OCI-LY7 (cell line): ENCODE data around the gene SLN. TPM values are rescaled to one million over a fixed set of nuclear protein-coding genes. Genes with fewer than 3 reads are reported as not detected.

ENCODE experiments used
- BruUV-seq: library from RNA; stranded (reverse); fragments of 400-500 nt; replicated peaks from 2 replicates; lab custom pipeline; 2021; lab: Mats Ljungman, UMichigan
- CTCF ChIA-PET: fragments of 300-600 bp; sonication (Branson Sonifier 250); formaldehyde crosslinking; loops from one replicate; lab custom pipeline; 2022; ENCODE audit warnings: antibody characterized with exemption; ENCODE audit not compliant: unreplicated experiment; lab: Charles Lee
- POLR2A ChIA-PET: fragments of 300-600 bp; sonication (Branson Sonifier 250); formaldehyde crosslinking; loops from one replicate; lab custom pipeline; 2022; ENCODE audit warnings: antibody characterized with exemption; lab: Charles Lee
- DNase-seq: peaks from one replicate; pipeline ENCODE4 v3.0.0-alpha.2; 2015; ENCODE audit warnings: low spot score
- H2AFZ ChIP-seq: fragments of 200-600 bp; sonication (generic), shearing (Covaris generic); 2 replicates; pipeline ENCODE4 v1.6.1; 2014; ENCODE audit warnings: mild to moderate bottlenecking, antibody characterized with exemption, low read length, moderate library complexity
- H3K27ac ChIP-seq: fragments of 200-600 bp; sonication (generic); 2 replicates; pipeline ENCODE4 v1.5.1; 2014; ENCODE audit warnings: mixed run types, low read depth, mild to moderate bottlenecking, moderate library complexity, low read length, inconsistent platforms; ENCODE audit not compliant: poor library complexity, severe bottlenecking
- H3K36me3 ChIP-seq: fragments of 200-600 bp; sonication (generic); 2 replicates; pipeline ENCODE4 v1.6.1; 2014; ENCODE audit warnings: mild to moderate bottlenecking, antibody characterized with exemption, low read length, moderate library complexity, mixed read lengths; ENCODE audit not compliant: insufficient read depth
- H3K4me1 ChIP-seq: fragments of 200-600 bp; sonication (generic); 2 replicates; pipeline ENCODE4 v1.5.1; 2014; ENCODE audit warnings: mild to moderate bottlenecking, low read length; ENCODE audit not compliant: insufficient read depth, poor library complexity, severe bottlenecking
- H3K4me2 ChIP-seq: fragments of 200-600 bp; sonication (generic); 2 replicates; pipeline ENCODE4 v1.6.1; 2014; ENCODE audit warnings: mild to moderate bottlenecking, low read length
- H3K4me3 ChIP-seq: fragments of 200-600 bp; sonication (generic); 2 replicates; pipeline ENCODE4 v1.5.1; 2014; ENCODE audit warnings: mild to moderate bottlenecking, low read depth, low read length; ENCODE audit not compliant: poor library complexity, severe bottlenecking
- H3K79me2 ChIP-seq: fragments of 200-600 bp; sonication (generic); 2 replicates; pipeline ENCODE4 v1.6.1; 2016; ENCODE audit warnings: low read depth, mild to moderate bottlenecking, low read length, moderate library complexity, mixed read lengths; ENCODE audit not compliant: insufficient read depth
- H3K9me2 ChIP-seq: fragments of 200-600 bp; sonication (generic); 2 replicates; pipeline ENCODE4 v1.6.1; 2016; ENCODE audit warnings: mild to moderate bottlenecking, low read length, mixed read lengths; ENCODE audit not compliant: insufficient read depth
- H3K9me3 ChIP-seq: fragments of 200-600 bp; sonication (generic); 2 replicates; pipeline ENCODE4 v1.6.1; 2014; ENCODE audit warnings: mild to moderate bottlenecking, mixed run types, low read length, mixed read lengths
- H4K20me1 ChIP-seq: fragments of 200-600 bp; sonication (generic); 2 replicates; pipeline ENCODE4 v1.6.1; 2014; ENCODE audit warnings: mild to moderate bottlenecking, antibody characterized with exemption, low read length, moderate library complexity, mixed read lengths; ENCODE audit not compliant: insufficient read depth
- EZH2phosphoT487 ChIP-seq: fragments of 200-600 bp; sonication (generic); IDR thresholded peaks from 2 replicates; pipeline ENCODE4 v1.6.1; 2018; ENCODE audit warnings: low read depth, borderline replicate concordance, mild to moderate bottlenecking, mixed run types, antibody characterized with exemption, low read length, moderate library complexity, mixed read lengths
- intact Hi-C: fragments of 100-400 bp; cut with micrococcal nuclease; formaldehyde crosslinking; loops from one replicate; pipeline ENCODE4 v1.10.0; 2022; ENCODE audit not compliant: unreplicated experiment
- total RNA-seq, 2 experiments: library from RNA; depleted of rRNA in 1 of 2; stranded (reverse); fragments of >200 nt in 1 of 2; shearing (Covaris generic) in 1 of 2; gene quantifications; 2 replicates each; pipeline ENCODE4 v1.2.3, GENCODE V29; 2014 to 2022
- TF ChIP-seq, protein P1 (sequence below): fragments of 200-600 bp; sonication (generic); conservative IDR thresholded peaks from 2 replicates; pipeline ENCODE4 v1.5.1; 2014; ENCODE audit warnings: mild to moderate bottlenecking, antibody characterized with exemption, low read length, moderate library complexity, mixed read lengths

The SLN gene
- total RNA-seq, 2 experiments from 2014 or later = not detected

GRCh38 chr11:107699371-107700285 is 12.2 kb downstream of the SLN start:
- intact Hi-C loops = no loop called here
- TF ChIP-seq, protein P1, sequence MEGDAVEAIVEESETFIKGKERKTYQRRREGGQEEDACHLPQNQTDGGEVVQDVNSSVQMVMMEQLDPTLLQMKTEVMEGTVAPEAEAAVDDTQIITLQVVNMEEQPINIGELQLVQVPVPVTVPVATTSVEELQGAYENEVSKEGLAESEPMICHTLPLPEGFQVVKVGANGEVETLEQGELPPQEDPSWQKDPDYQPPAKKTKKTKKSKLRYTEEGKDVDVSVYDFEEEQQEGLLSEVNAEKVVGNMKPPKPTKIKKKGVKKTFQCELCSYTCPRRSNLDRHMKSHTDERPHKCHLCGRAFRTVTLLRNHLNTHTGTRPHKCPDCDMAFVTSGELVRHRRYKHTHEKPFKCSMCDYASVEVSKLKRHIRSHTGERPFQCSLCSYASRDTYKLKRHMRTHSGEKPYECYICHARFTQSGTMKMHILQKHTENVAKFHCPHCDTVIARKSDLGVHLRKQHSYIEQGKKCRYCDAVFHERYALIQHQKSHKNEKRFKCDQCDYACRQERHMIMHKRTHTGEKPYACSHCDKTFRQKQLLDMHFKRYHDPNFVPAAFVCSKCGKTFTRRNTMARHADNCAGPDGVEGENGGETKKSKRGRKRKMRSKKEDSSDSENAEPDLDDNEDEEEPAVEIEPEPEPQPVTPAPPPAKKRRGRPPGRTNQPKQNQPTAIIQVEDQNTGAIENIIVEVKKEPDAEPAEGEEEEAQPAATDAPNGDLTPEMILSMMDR = no peak
- TF ChIP-seq EZH2phosphoT487 = no peak
- no peaks in the 10 kb centered on the region for H3K36me3 ChIP-seq
- no peak overlapping the region for H3K4me2 ChIP-seq
- no peaks in the 10 kb centered on the region for H3K79me2 ChIP-seq
- H4K20me1 ChIP-seq = no peaks in the 10 kb centered on the region
- ChIA-PET CTCF (no interaction called here), POLR2A (no interaction called here)
- no peaks in the 10 kb centered on the region for H3K9me2 ChIP-seq
- no TSS peak for BruUV-seq
- no peaks in the 10 kb centered on the region for H3K4me1 ChIP-seq
- H3K9me3 ChIP-seq = no peaks in the 10 kb centered on the region
- no peak overlapping the region for H3K4me3 ChIP-seq
- no peak for DNase-seq
- no peak overlapping the region for H3K27ac ChIP-seq
- H2AFZ ChIP-seq = no peak overlapping the region

- Histone ChIP-seq H3K9me3 (no peaks in the 10 kb centered on the region), H3K4me3 (no peak overlapping the region), H3K9me2 (no peaks in the 10 kb centered on the region), H3K27ac (no peak overlapping the region), H3K4me2 (no peak overlapping the region), H2AFZ (no peak overlapping the region), H4K20me1 (no peaks in the 10 kb centered on the region), H3K79me2 (no peaks in the 10 kb centered on the region), H3K36me3 (no peaks in the 10 kb centered on the region), H3K4me1 (no peaks in the 10 kb centered on the region)
- TF ChIP-seq, protein P1 = no peak
- TF ChIP-seq EZH2phosphoT487 = no peak
- intact Hi-C loops = no loop called here
- POLR2A ChIA-PET = no interaction called here
- DNase-seq = no peak
- CTCF ChIA-PET = no interaction called here
- BruUV-seq = no TSS peak
These were observed 14.6 kb downstream of the SLN start for GRCh38 chr11:107697291-107697690.

DNA sequence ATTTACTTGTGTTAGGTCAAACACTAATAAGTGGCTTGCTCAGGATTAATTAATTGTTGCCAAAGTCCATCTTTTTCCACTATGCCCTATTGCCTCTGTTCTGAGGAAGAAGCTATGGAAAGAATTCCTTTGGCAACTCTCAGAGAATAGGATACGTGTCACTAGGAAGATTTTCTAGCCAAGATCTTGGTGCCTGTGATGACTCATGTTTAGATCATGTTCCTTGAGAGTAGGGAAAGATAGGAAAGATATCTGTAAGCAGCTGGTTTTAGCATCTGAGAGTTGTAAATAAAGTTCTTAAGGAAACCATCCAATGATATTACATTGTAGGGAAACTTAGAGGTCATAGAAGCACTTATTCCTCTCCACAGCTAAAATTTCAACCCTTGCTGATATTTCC is 15.7 kb downstream of the SLN start:
- ChIA-PET CTCF (no interaction called here), POLR2A (no interaction called here)
- H3K9me3 ChIP-seq = no peaks in the 10 kb centered on the region
- no peak overlapping the region for H2AFZ ChIP-seq
- H3K36me3 ChIP-seq = no peaks in the 10 kb centered on the region
- H3K4me2 ChIP-seq = no peak overlapping the region
- intact Hi-C loops = no loop called here
- no peak for DNase-seq
- no peak overlapping the region for H3K4me3 ChIP-seq
- TF ChIP-seq EZH2phosphoT487 = no peak
- TF ChIP-seq, protein P1 = no peak
- H3K27ac ChIP-seq = no peak overlapping the region
- H3K9me2 ChIP-seq = no peaks in the 10 kb centered on the region
- no peaks in the 10 kb centered on the region for H3K79me2 ChIP-seq
- no peaks in the 10 kb centered on the region for H4K20me1 ChIP-seq
- no peaks in the 10 kb centered on the region for H3K4me1 ChIP-seq
- no TSS peak for BruUV-seq
